ENCODE results near the gene ASPG. TPM values are rescaled to one million over a fixed set of nuclear protein-coding genes. Genes with fewer than 3 reads are reported as not detected.

ASPG gene
- total and polyA plus RNA-seq, 2 experiments from 2014 or later, result not detected

DNA sequence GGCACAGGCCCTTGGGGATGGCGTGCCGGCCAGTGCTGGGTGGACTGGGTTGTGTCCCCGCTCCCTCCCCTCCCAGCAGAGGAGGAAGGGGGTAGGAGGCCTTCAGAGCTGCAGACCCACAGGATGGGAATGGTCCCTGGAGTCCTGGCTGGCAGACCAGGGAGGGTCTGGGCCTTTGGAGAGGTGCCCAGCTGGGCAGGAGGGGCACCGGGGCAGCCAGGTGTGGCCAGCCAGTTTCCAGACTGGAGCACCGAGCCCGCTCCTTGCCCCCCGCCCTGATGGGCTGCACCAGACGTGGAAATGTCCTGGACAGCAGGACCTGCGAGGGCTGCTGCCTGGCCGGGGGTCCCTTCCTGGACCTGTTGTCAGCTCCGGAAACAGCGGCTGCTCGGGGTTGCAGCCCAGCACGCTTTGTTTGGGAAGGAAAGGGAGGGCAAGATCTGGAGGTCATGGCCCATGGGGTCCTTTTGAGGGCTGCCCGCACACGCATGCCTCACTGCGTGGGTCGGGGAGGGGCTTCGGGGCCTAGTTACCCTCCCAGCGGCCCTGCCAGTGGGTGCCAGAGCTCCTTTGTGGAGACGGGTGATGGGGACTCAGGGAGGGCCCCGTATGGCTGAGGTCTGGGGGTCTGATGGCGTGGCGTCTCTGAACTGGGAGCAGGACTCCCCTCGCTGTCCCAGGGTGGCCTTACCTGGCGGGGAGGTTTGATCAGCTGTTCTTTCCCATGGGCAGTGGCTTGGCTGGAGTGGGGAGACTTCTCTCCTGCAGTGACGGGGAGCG lies 62.0 kb downstream of the ASPG start:
- in situ Hi-C loops (cut with MboI), result no loop called here
- H3K9me2 ChIP-seq (ENCODE audit: insufficient read depth), result no peaks in the 10 kb centered on the region
- no peaks in the 10 kb centered on the region for H4K20me1 ChIP-seq (ENCODE audit: insufficient read depth)
- no peaks in the 10 kb centered on the region for H3K27me3 ChIP-seq (replicated peaks; ENCODE audit: insufficient read depth)
- no peak overlapping the region for H3K27ac ChIP-seq
- H3K4me1 ChIP-seq (ENCODE audit: insufficient read depth), result no peaks in the 10 kb centered on the region
- no peaks in the 10 kb centered on the region for H3K9me3 ChIP-seq (ENCODE audit: low read depth)
- no peak overlapping the region for H3K4me3 ChIP-seq
- H3K4me2 ChIP-seq (ENCODE audit: unreplicated experiment), result no peak overlapping the region
- TF ChIP-seq EZH2 (IDR thresholded peaks at IDR 0.05; ENCODE audit: insufficient read depth, poor library complexity, severe bottlenecking) (no peak), EZH2phosphoT487 (IDR thresholded peaks at IDR 0.05; ENCODE audit: insufficient read depth, low read depth) (no peak)
- no peaks in the 10 kb centered on the region for H3K36me3 ChIP-seq (ENCODE audit: low read depth)
- no peaks in the 10 kb centered on the region for H3F3A ChIP-seq (ENCODE audit: insufficient read depth)
- H3K9ac ChIP-seq, result no peak overlapping the region
- H2AFZ ChIP-seq, result no peak overlapping the region
- no peaks in the 10 kb centered on the region for H3K79me2 ChIP-seq (ENCODE audit: insufficient read depth)
- DNase-seq, result no peak
- WGBS, 2 experiments (ENCODE audit: low coverage in 1 of 2, low lambda C conversion rate in 2 of 2, missing lambda C conversion rate in 2 of 2), result 52 to 63% methylated on average over 23 to 27 of the region's 28 CpGs

DNA sequence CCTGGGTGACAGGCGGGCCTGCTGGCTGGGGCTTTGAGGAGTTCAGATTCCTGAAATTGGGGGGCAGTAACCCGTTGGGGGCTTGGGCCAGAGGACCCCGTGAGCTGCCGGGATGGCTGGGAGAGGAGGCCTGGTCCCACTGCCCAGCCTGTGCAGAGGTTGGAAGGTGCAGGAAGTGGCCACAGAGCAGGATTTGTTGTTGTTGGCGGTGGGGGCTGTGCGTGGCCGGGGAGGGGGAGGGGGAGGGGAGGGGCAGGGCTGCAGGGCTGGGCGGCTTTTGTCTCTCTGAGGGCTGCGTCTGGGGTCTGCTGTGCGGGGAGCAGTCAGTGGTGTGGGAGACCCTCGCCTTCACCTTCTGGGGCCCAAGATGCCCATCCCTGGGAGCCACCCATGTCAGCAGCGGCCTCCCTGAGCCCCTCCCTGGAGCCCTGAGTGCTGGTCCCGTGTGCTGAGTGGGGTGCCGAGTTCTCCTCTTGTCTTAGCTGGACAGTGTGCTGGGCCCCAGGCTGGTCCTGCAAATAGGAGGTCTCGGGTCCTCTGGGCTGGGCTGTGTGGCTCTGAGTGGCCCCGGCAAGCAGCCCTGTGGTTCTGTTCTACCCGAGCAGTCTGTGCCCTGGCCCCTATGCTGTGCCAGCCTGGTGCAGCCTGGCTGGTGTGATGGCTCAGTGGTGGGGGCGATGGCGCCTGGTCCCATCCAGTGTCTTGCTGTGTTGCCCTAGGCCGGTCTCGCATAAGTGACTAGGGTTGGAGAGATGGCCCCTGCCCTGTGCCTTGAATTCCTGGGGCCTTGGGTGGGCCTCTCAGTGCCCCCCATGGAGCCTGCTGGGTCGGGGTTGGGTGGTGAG lies 63.2 kb downstream of the ASPG start:
- Histone ChIP-seq H3K27me3 (replicated peaks; ENCODE audit: insufficient read depth) (no peaks in the 10 kb centered on the region), H3K4me2 (ENCODE audit: unreplicated experiment) (no peak overlapping the region), H3K9me3 (ENCODE audit: low read depth) (no peaks in the 10 kb centered on the region), H3K4me1 (ENCODE audit: insufficient read depth) (no peaks in the 10 kb centered on the region), H3K9ac (no peak overlapping the region), H3K9me2 (ENCODE audit: insufficient read depth) (no peaks in the 10 kb centered on the region), H3K27ac (no peak overlapping the region), H2AFZ (no peak overlapping the region), H3F3A (ENCODE audit: insufficient read depth) (no peaks in the 10 kb centered on the region), H3K4me3 (no peak overlapping the region), H4K20me1 (ENCODE audit: insufficient read depth) (no peaks in the 10 kb centered on the region), H3K79me2 (ENCODE audit: insufficient read depth) (no peaks in the 10 kb centered on the region), H3K36me3 (ENCODE audit: low read depth) (no peaks in the 10 kb centered on the region)
- no peak for DNase-seq
- in situ Hi-C loops (cut with MboI), result no loop called here
- WGBS, 2 experiments (ENCODE audit: low coverage in 1 of 2, low lambda C conversion rate in 2 of 2, missing lambda C conversion rate in 2 of 2), result 57 to 63% methylated on average over 17 to 22 of the region's 22 CpGs
- TF ChIP-seq EZH2 (IDR thresholded peaks at IDR 0.05; ENCODE audit: insufficient read depth, poor library complexity, severe bottlenecking) (no peak), EZH2phosphoT487 (IDR thresholded peaks at IDR 0.05; ENCODE audit: insufficient read depth, low read depth) (no peak)

DNA sequence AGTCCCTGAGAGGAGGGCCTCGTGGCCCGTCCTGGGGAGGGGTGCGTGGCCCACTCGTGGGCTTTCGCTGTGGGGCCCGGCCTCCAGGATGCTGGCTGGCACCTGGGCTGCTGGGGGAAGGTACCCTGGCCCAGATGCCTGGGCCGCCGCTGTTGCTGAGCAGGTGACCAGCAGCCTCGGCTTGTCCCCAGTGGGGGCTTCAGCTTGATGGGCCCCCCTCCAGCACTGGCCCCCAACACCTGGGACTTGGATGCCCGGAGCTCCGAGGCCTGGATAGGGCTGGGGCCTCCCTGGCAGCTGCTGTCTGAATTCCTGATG lies 63.7 kb downstream of the ASPG start:
- in situ Hi-C loops (cut with MboI), result no loop called here
- Histone ChIP-seq H4K20me1 (ENCODE audit: insufficient read depth) (no peaks in the 10 kb centered on the region), H3K4me2 (ENCODE audit: unreplicated experiment) (no peak overlapping the region), H3K27ac (no peak overlapping the region), H3K79me2 (ENCODE audit: insufficient read depth) (no peaks in the 10 kb centered on the region), H3K4me1 (ENCODE audit: insufficient read depth) (no peaks in the 10 kb centered on the region), H2AFZ (no peak overlapping the region), H3K27me3 (replicated peaks; ENCODE audit: insufficient read depth) (no peaks in the 10 kb centered on the region), H3K9me2 (ENCODE audit: insufficient read depth) (no peaks in the 10 kb centered on the region), H3K4me3 (no peak overlapping the region), H3F3A (ENCODE audit: insufficient read depth) (no peaks in the 10 kb centered on the region), H3K9me3 (ENCODE audit: low read depth) (no peaks in the 10 kb centered on the region), H3K9ac (no peak overlapping the region), H3K36me3 (ENCODE audit: low read depth) (no peaks in the 10 kb centered on the region)
- no peak for DNase-seq
- WGBS, 2 experiments (ENCODE audit: low coverage in 1 of 2, low lambda C conversion rate in 2 of 2, missing lambda C conversion rate in 2 of 2), result 69 to 84% methylated on average over 3 to 10 of the region's 11 CpGs
- no peak for TF ChIP-seq EZH2 (IDR thresholded peaks at IDR 0.05; ENCODE audit: insufficient read depth, poor library complexity, severe bottlenecking)
- TF ChIP-seq EZH2phosphoT487 (IDR thresholded peaks at IDR 0.05; ENCODE audit: insufficient read depth, low read depth), result no peak

GRCh38 chr14:104149617-104150135 lies 64.2 kb downstream of the ASPG start:
- H3K4me1 ChIP-seq (ENCODE audit: insufficient read depth), result no peaks in the 10 kb centered on the region
- H3K27me3 ChIP-seq (replicated peaks; ENCODE audit: insufficient read depth), result no peaks in the 10 kb centered on the region
- peak; percentile 26 for DNase-seq
- no peak overlapping the region for H3K4me2 ChIP-seq (ENCODE audit: unreplicated experiment)
- no peaks in the 10 kb centered on the region for H3K9me3 ChIP-seq (ENCODE audit: low read depth)
- H3K9me2 ChIP-seq (ENCODE audit: insufficient read depth), result no peaks in the 10 kb centered on the region
- H3K9ac ChIP-seq, result no peak overlapping the region
- no peak overlapping the region for H3K4me3 ChIP-seq
- in situ Hi-C loops (cut with MboI), result no loop called here
- H2AFZ ChIP-seq, result no peak overlapping the region
- WGBS, 2 experiments (ENCODE audit: low coverage in 1 of 2, low lambda C conversion rate in 2 of 2, missing lambda C conversion rate in 2 of 2), result 42 to 45% methylated on average over 11 to 12 of the region's 12 CpGs
- no peak overlapping the region for H3K27ac ChIP-seq
- TF ChIP-seq EZH2phosphoT487 (IDR thresholded peaks at IDR 0.05; ENCODE audit: insufficient read depth, low read depth) (no peak), EZH2 (IDR thresholded peaks at IDR 0.05; ENCODE audit: insufficient read depth, poor library complexity, severe bottlenecking) (no peak)
- H3K79me2 ChIP-seq (ENCODE audit: insufficient read depth), result no peaks in the 10 kb centered on the region
- H3F3A ChIP-seq (ENCODE audit: insufficient read depth), result no peaks in the 10 kb centered on the region
- no peaks in the 10 kb centered on the region for H3K36me3 ChIP-seq (ENCODE audit: low read depth)
- no peaks in the 10 kb centered on the region for H4K20me1 ChIP-seq (ENCODE audit: insufficient read depth)

All from GM23248 (cell line).